ENCODE data around the gene KRT3. TPM values are rescaled to one million over a fixed set of nuclear protein-coding genes. Genes with fewer than 3 reads are reported as not detected.

KRT3 gene
- total RNA-seq, 2 experiments from 2014 or later = not detected

- Mint-ChIP-seq H3K27me3 (peaks cover 15% of the 10 kb centered on the region), H3K27ac (no peak within 1 kb of the TSS), H3K36me3 (no peaks in the 10 kb centered on the region), H3K4me1 (ENCODE audit: low read depth) (peaks cover 22% of the 10 kb centered on the region), H3K9me3 (no peaks in the 10 kb centered on the region), H3K4me3 (no peak within 1 kb of the TSS)
- intact Hi-C loops (cut with micrococcal nuclease) = no loop called here
- ChIA-PET POLR2A (no interaction called here), CTCF (interaction anchor here (1.5 kb wide), 1 partner anchor 46 kb away, joined by 3 read pairs; no protein-coding TSS in a partner anchor)
- DNase-seq = no peak
Observed at GRCh38 chr12:52833922-52834726, 38.2 kb upstream of the KRT3 start, which contains the start of gene KRT79. Gene KRT79 (minus strand): TSS chr12:52834311. CDS start chr12:52834260, 51 bp downstream.

DNA sequence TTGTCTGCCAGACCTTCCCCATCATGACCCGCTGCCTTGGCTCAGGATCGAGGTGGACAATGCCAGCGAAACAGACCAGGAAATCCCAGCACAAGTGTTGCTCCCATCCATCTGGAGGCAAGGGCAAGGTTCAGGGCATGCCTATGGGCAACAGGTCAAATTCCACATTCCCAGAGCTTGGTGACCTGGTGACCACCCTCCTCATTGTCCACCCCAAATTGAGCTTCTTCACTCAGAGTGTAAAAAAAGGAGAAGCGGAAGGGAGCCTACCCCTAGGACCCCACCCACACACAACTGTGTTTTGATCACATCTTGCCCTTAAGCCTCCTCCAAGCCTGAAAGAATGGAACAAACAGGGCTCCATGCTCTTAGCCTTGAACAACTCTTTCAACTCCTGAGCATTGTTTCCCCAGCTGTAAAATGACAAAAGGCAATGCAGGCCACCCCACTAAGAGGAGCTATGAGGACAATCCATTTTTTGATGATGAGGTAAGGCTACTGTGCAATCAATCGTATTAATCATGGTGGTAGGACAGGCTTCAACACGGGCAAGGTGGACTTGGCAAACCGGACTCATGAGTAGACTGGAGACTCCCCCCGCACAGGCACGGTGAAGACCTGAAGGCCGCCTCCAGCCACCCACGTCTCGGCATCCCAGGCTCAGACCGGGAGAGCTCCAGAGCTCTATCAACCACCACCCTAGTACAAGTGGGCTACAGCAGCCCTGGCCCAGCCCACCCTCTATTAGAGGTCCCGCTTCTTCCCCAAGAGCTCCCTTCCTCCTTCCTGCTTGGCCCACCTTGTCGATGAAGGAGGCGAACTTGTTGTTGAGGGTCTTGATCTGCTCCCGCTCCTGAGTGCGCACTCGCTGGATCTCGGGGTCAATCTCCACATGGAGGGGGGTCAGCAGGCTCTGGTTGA is 37.3 kb upstream of the KRT3 start:
- H3K4me3 Mint-ChIP-seq = no peak overlapping the region
- peaks cover 22% of the 10 kb centered on the region for H3K4me1 Mint-ChIP-seq (ENCODE audit: low read depth)
- no peak overlapping the region for H3K27ac Mint-ChIP-seq
- no peaks in the 10 kb centered on the region for H3K9me3 Mint-ChIP-seq
- no peak for DNase-seq
- peaks cover 9% of the 10 kb centered on the region for H3K27me3 Mint-ChIP-seq
- POLR2A ChIA-PET = no interaction called here
- intact Hi-C loops (cut with micrococcal nuclease) = no loop called here
- H3K36me3 Mint-ChIP-seq = no peaks in the 10 kb centered on the region
- CTCF ChIA-PET = interaction anchor here (1.5 kb wide), 1 partner anchor 46 kb away, joined by 3 read pairs; no protein-coding TSS in a partner anchor

- Mint-ChIP-seq H3K27ac (no peak overlapping the region), H3K9me3 (no peaks in the 10 kb centered on the region), H3K4me1 (ENCODE audit: low read depth) (peaks cover 19% of the 10 kb centered on the region), H3K36me3 (no peaks in the 10 kb centered on the region), H3K4me3 (no peak overlapping the region), H3K27me3 (peaks cover 6% of the 10 kb centered on the region)
- intact Hi-C loops (cut with micrococcal nuclease) = no loop called here
- DNase-seq = no peak
- POLR2A ChIA-PET = no interaction called here
- CTCF ChIA-PET = interaction anchor here (0.9 to 1.5 kb wide), 2 partner anchors 47 kb away, joined by 3 to 5 read pairs; no protein-coding TSS in a partner anchor
Observed at GRCh38 chr12:52832451-52832850, 36.5 kb upstream of the KRT3 start.

DNA sequence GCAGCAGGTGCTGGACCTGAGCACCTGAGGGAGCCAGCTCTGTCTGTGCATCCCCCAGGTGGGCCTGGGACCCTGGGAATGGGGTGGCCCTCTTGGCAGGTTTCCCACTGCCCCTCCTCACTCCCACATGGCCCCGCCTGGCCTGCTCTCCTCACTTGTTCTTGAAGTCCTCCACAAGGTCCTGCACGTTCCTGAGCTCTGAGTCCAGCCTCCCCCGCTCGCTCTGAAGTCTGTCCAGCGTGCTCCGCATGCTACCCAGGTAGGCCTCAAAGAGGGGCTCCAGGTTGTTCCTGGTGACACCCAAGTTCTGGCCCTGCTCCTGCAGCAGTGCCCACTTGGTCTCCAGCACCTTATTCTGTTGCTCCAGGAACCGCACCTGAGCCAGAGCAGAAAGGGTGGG is 35.3 kb upstream of the KRT3 start:
- DNase-seq = no peak
- ChIA-PET CTCF (no interaction called here), POLR2A (no interaction called here)
- Mint-ChIP-seq H3K36me3 (no peaks in the 10 kb centered on the region), H3K4me3 (no peak overlapping the region), H3K4me1 (ENCODE audit: low read depth) (peaks cover 10% of the 10 kb centered on the region), H3K27me3 (no peaks in the 10 kb centered on the region), H3K9me3 (no peaks in the 10 kb centered on the region), H3K27ac (no peak overlapping the region)
- intact Hi-C loops (cut with micrococcal nuclease) = no loop called here

GRCh38 chr12:52829986-52830770 is 34.3 kb upstream of the KRT3 start:
- intact Hi-C loops (cut with micrococcal nuclease) = no loop called here
- Mint-ChIP-seq H3K9me3 (no peaks in the 10 kb centered on the region), H3K36me3 (no peaks in the 10 kb centered on the region), H3K4me3 (no peak overlapping the region), H3K27me3 (no peaks in the 10 kb centered on the region), H3K27ac (no peak overlapping the region), H3K4me1 (ENCODE audit: low read depth) (no peaks in the 10 kb centered on the region)
- CTCF ChIA-PET = no interaction called here
- POLR2A ChIA-PET = no interaction called here
- no peak for DNase-seq

GRCh38 chr12:52828591-52829021 is 32.7 kb upstream of the KRT3 start:
- Mint-ChIP-seq H3K4me3 (no peak overlapping the region), H3K9me3 (no peaks in the 10 kb centered on the region), H3K27ac (no peak overlapping the region), H3K27me3 (no peaks in the 10 kb centered on the region), H3K36me3 (no peaks in the 10 kb centered on the region), H3K4me1 (ENCODE audit: low read depth) (no peaks in the 10 kb centered on the region)
- DNase-seq = no peak
- intact Hi-C loops (cut with micrococcal nuclease) = no loop called here
- CTCF ChIA-PET = interaction anchor here (1.2 kb wide), 1 partner anchor 247 kb away, joined by 3 read pairs; no protein-coding TSS in a partner anchor
- POLR2A ChIA-PET = no interaction called here

DNA sequence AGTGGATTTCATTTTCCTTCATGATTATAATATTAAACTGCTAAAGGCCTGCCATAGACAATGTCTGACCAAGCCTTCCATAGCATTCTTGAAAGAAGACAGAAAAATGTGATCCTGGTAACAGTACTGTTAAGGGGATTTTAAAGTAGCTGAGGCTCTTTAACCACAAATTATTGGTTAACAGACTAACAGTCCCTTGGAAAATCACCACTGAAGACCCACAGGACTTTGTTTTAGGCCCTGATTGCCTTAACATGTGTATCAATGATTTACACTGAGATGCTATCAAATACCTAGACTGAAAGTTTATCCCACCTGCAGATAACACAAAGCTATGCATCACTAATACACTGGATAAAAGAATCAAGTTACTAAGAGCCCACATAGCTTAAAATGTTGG is 32.2 kb upstream of the KRT3 start:
- Mint-ChIP-seq H3K9me3 (no peaks in the 10 kb centered on the region), H3K4me3 (no peak overlapping the region), H3K27me3 (no peaks in the 10 kb centered on the region), H3K27ac (no peak overlapping the region), H3K4me1 (ENCODE audit: low read depth) (no peaks in the 10 kb centered on the region), H3K36me3 (no peaks in the 10 kb centered on the region)
- no peak for DNase-seq
- ChIA-PET POLR2A (no interaction called here), CTCF (interaction anchor here (1.2 kb wide), 1 partner anchor 246 kb away, joined by 3 read pairs; no protein-coding TSS in a partner anchor)
- intact Hi-C loops (cut with micrococcal nuclease) = no loop called here

GRCh38 chr12:52827499-52828090 is 31.7 kb upstream of the KRT3 start:
- ChIA-PET CTCF (interaction anchor here (1.2 kb wide), 1 partner anchor 246 kb away, joined by 3 read pairs; no protein-coding TSS in a partner anchor), POLR2A (no interaction called here)
- Mint-ChIP-seq H3K9me3 (no peaks in the 10 kb centered on the region), H3K27me3 (no peaks in the 10 kb centered on the region), H3K4me3 (no peak overlapping the region), H3K36me3 (no peaks in the 10 kb centered on the region), H3K27ac (no peak overlapping the region), H3K4me1 (ENCODE audit: low read depth) (no peaks in the 10 kb centered on the region)
- intact Hi-C loops (cut with micrococcal nuclease) = no loop called here
- DNase-seq = no peak

GRCh38 chr12:52826611-52827498 is 30.9 kb upstream of the KRT3 start:
- ChIA-PET CTCF (no interaction called here), POLR2A (no interaction called here)
- H3K27ac Mint-ChIP-seq = no peak overlapping the region
- no peaks in the 10 kb centered on the region for H3K27me3 Mint-ChIP-seq
- no peak overlapping the region for H3K4me3 Mint-ChIP-seq
- no peaks in the 10 kb centered on the region for H3K4me1 Mint-ChIP-seq (ENCODE audit: low read depth)
- H3K36me3 Mint-ChIP-seq = no peaks in the 10 kb centered on the region
- intact Hi-C loops (cut with micrococcal nuclease) = no loop called here
- no peaks in the 10 kb centered on the region for H3K9me3 Mint-ChIP-seq
- no peak for DNase-seq

- no peak overlapping the region for H3K4me3 Mint-ChIP-seq
- H3K36me3 Mint-ChIP-seq = no peaks in the 10 kb centered on the region
- ChIA-PET CTCF (interaction anchor here (0.6 kb wide), 1 partner anchor 27 kb away, joined by 3 read pairs; no protein-coding TSS in a partner anchor), POLR2A (no interaction called here)
- no peaks in the 10 kb centered on the region for H3K9me3 Mint-ChIP-seq
- H3K27ac Mint-ChIP-seq = no peak overlapping the region
- no peaks in the 10 kb centered on the region for H3K27me3 Mint-ChIP-seq
- no peak for DNase-seq
- intact Hi-C loops (cut with micrococcal nuclease) = no loop called here
- no peaks in the 10 kb centered on the region for H3K4me1 Mint-ChIP-seq (ENCODE audit: low read depth)
Observed at GRCh38 chr12:52825961-52826360, 30.0 kb upstream of the KRT3 start.
